Breast epithelium (tissue), 3 donors: ENCODE results near the gene TGM2.

Source experiments
- CTCF ChIP-seq, 3 donors: fragments of 450-650 bp; IDR thresholded peaks; one replicate each; pipeline ENCODE4 v1.5.1; 2016 to 2017; ENCODE audit warnings: antibody characterized with exemption in 3 of 3, mild to moderate bottlenecking in 3 of 3, moderate library complexity in 3 of 3
- POLR2A ChIP-seq: fragments of 450-650 bp; IDR thresholded peaks from one replicate; pipeline ENCODE4 v1.6.1; 2016; ENCODE audit warnings: antibody characterized with exemption, mild to moderate bottlenecking, moderate library complexity
- POLR2AphosphoS5 ChIP-seq, 3 donors: sonication (generic); formaldehyde crosslinking; IDR thresholded peaks; one replicate each; pipeline ENCODE4 v1.6.1; 2017; ENCODE audit warnings: antibody characterized with exemption in 3 of 3

GRCh38 chr20:38173237-38174156 lies 8.4 kb upstream of the TGM2 start:
- TF ChIP-seq CTCF (IDR thresholded peaks at IDR 0.05) = no peak
- no peak for TF ChIP-seq POLR2A
- TF ChIP-seq POLR2AphosphoS5 (IDR thresholded peaks at IDR 0.05) = no peak
